D341Med (cell line): ENCODE data around the gene MT1X.
"Not testable (repeated sequence)": the region's sequence is repeated elsewhere in the genome, so short reads cannot be mapped to it uniquely, and the experiment has no call there.

Experiments used
- DNase-seq: peaks from one replicate; pipeline ENCODE4 v3.0.0; 2012; ENCODE audit warnings: low spot score

The MT1X gene

DNA sequence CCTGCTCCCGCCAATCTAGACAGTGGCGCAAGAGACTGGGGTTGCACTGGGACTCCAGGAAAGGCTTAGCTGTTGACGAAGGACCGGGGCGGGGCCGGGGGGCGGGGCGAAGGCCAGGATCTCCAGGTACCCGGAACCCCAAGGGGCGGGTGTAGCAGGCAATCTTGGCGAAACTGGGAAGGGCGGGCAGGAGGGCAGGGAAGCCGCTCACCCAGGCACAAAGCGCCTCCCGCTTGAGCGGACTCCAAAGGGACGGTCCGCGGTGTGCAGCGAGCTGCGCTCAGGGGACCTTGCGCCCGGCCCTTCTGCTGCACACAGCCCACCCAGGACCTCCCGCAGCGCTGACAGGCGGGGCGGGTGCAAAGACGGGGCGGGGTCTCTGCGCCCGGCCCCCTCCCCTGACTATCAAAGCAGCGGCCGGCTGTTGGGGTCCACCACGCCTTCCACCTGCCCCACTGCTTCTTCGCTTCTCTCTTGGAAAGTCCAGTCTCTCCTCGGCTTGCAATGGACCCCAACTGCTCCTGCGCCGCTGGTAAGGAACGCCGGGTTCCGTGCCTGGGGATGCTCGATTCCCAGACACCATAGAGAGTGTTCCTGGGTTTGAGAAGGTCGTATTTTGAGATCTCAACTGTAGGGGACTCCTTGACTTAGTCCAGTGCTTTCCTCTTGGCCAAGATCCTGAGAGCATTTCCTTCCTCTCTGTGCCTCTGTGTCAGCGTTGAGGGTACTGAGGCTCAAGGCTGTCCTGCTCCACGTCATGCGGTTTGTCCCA is 24.5 kb upstream of the MT1X start, which contains the start of gene MT1F:
Gene MT1F, plus strand, starts transcription at position 405 of the 772 bp plus-strand sequence. Its CDS starts 100 bp downstream, at position 505.
- peak; percentile 53 for DNase-seq

DNA sequence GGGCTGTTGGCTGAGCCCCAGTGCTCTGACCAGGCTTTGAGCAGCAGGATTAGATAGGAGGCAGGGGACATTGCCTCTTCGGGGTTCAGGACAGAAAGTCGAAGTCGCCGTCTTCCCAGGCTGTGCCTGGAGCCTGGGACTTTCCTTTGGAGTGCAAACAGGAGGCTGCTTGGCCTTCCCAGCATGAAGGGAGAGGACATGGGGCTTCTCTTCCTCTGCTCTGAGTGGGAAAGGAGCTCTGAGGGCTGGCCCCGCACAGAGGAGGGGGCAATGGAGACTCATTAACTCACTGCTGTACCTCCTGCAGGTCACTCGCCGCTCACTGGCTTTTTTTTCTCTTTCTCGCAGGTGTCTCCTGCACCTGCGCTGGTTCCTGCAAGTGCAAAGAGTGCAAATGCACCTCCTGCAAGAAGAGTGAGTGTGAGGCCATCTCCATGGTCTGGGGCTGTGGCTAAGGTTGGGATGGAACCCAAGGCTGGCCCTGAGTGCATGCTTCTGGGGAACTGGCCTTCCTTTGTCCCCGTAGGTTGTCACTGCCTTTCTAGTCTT is 23.9 kb upstream of the MT1X start:
- DNase-seq = no peak

DNA sequence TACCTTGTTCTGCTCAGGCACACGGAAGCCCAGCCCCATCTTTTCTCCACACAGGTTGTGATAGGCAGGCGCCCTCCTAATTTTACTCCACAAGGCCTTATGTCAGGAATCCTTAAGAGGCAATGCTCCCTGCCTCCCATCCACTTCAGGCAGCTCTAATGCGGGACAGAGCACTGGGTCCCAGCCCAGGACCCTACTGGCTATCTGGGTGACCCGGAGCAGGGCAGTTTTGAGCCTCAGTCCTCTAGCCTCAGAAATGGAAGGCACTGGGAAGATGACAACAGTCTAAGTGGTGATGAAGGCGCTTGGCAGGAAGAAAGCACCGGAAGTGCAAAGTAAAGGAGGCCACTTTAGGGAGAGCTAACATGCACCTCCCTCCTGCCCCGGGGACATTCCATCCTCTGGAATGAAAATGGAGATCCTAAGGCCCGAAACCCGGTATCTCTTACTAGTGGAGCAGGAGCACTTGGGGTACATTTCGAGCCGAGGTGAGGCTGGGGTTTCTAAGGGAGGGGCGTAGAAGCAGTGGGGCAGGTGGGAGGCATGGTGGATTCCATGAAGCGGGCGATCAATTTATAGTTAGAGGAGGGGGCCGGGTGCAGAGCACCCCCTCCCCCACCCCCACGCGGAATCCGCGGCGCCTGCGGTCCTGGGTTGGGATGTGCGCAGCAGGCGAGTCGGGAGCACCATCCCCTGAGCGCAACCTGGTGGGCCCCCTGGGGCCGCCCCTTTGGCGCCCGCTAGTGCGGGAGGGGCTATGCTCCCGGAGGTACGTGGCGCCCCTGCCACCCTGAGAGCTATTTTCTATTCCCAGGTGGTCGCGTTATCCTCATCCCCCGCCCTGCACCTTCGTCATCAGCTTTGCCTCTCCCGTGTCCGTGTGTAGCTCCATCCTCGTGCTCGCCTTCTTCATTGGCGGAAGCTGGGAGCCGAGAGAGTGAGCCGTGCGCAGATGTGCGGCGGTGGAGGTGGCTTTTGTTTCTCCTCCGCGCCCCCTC is 19.6 kb upstream of the MT1X start:
- no peak for DNase-seq

GRCh38 chr16:56664506-56664905 is 17.8 kb upstream of the MT1X start:
- no peak for DNase-seq

DNA sequence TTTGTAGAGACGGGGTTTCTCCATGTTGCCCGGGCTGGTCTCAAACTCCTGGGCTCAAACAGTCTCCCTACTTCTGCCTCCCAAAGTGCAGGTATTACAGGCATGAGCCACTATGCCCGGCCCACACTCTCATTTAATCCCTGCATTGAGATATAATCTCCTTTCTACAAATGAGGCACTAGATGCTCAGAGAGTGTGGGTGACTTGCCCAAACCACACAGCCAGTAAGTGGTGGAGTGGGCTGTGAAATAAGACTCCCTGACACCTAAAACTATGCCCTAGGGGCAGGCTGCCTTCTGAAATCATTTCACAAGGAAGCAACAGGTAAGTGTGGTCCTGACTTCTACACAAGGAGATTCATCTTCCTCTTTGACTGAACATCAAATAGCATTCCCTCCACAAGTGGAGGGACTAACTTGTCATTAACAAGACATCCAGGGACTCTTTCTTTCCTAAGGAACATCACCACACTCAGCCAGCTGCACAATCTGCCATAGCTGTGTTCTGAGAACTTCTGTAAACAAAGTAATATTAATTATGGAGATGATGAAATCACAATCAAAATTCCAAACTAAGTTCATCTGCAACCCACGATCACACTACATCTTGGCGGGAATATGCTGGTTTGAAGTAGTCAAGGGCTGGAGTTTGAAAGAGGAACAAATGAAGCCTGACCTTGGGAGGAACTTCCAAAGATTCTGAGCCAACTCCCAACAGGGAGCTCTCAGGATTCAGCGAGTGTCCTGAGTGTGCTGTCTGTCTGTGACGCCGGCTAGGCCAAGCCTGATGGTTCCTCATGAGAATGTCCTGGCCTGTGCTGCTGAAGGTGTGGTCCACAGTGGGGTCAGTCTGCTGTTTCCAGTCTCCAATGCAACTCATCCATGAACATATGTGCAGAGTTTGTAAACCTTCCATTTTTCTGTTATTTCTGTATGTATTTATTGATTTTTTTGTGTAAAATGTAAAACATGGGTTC is 16.7 kb upstream of the MT1X start:
- DNase-seq = not testable (repeated sequence)

GRCh38 chr16:56667581-56668571 is 14.4 kb upstream of the MT1X start, which contains the start of gene MT1G:
Gene MT1G (minus strand): TSS chr16:56668065. CDS start chr16:56667993, 72 bp downstream.
- DNase-seq = no peak

GRCh38 chr16:56669005-56669839 is 13.0 kb upstream of the MT1X start, which contains the start of gene MT1H:
Gene MT1H (plus strand): TSS chr16:56669814. CDS start chr16:56669885, 71 bp downstream.
- DNase-seq = no peak

DNA sequence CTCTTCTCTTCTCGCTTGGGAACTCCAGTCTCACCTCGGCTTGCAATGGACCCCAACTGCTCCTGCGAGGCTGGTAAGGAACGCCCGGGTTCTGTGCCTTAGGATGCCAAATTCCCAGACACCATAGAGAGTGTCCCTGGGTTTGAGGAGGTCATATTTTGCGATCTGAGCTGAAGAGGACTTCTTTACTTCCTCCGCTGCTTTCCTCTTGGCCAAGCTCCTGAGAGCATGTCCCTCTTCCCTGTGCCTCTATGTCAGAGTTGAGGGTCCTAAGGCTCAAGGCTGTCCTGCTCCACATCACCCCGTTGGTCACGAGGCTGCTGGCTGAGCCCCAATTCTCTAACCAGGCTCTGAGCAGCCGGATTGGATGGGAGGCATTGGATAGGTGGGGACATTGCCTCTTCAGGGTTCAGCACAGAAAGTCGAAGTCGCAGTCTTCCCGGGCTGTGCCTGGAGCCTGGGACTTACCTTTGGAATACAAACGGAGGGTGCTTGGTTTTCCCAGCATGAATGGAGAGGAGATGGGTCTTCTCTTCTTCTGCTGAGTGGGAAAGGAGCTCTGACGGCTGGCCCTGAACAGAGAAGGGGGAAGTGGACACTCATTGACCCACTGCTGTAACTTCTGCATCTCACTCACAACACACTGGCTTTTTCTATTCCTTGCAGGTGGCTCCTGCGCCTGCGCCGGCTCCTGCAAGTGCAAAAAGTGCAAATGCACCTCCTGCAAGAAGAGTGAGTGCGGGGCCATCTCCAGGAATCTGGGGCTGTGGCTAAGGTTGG is 12.2 kb upstream of the MT1X start:
- no peak for DNase-seq

DNA sequence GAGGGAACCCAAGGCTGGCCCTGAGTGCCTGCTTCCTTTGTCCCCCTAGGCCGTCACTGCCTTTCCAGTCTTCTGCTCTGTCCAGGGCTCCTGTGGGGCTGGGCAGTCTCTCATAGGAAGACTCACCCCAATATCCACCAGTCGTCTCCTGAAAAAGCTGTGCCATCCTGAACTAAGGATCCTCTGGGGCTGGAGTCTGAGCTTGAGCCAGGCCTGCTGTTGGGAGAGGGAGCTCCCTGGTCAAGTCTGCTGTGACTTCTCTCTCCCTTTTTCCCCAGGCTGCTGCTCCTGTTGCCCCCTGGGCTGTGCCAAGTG is 11.7 kb upstream of the MT1X start:
- no peak for DNase-seq

- DNase-seq = not testable (repeated sequence)
These were observed 10.6 kb upstream of the MT1X start for GRCh38 chr16:56671691-56672090.

DNA sequence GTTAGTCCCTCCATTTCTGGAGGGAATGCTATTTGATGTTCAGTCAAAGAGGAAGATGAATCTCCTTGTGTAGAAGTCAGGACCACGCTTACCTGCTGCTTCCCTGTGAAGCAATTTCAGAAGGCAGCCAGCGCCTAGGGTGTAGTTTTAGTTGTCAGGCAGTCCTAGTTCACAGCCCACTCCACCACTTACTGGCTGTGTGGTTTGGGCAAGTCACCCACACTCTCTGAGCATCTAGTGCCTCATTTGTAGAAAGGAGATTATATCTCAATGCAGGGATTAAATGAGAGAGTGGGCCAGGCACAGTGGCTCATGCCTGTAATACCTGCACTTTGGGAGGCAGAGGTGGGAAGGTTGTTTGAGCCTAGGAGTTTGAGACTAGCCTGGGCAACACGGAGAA is 10.1 kb upstream of the MT1X start:
- not testable (repeated sequence) for DNase-seq

DNA sequence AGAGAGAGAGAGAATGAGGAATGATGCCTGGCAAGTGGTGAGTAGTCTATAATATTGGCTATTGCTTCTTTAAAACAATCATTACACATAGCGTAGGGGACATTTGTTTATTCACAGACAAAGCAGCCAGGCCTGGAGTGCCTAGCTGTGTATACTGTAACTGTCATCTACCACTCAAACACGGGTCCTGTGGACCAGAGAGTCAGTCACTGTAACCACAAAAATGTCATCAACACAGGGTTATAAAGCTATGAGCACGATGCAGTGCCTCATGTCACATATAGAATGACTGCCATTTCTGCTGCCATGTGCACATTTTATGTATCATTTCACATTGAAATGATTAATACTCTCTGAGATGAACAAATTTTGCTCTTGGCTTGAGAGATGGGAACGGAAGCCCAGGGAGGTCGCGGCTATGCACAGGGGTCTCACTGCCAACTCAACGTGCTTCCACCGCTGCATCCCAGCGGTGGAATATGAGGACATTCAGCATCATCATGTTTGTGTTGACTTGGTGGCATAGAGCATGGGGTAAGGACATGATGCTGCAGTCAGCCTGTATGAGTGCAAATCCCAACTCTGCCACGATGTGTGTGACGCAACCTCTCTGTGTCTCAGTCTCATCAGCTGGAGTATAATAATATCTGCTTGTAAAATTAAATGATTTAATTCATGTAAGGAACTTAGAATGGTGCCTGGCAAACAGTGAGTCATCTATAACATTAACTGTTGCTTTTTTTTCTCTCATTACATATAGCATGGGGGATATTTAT is 9.3 kb upstream of the MT1X start:
- no peak for DNase-seq

- no peak for DNase-seq
These were observed 8.3 kb upstream of the MT1X start for GRCh38 chr16:56673921-56674320.

- not testable (repeated sequence) for DNase-seq
These were observed 7.7 kb upstream of the MT1X start for GRCh38 chr16:56674570-56674969.

DNA sequence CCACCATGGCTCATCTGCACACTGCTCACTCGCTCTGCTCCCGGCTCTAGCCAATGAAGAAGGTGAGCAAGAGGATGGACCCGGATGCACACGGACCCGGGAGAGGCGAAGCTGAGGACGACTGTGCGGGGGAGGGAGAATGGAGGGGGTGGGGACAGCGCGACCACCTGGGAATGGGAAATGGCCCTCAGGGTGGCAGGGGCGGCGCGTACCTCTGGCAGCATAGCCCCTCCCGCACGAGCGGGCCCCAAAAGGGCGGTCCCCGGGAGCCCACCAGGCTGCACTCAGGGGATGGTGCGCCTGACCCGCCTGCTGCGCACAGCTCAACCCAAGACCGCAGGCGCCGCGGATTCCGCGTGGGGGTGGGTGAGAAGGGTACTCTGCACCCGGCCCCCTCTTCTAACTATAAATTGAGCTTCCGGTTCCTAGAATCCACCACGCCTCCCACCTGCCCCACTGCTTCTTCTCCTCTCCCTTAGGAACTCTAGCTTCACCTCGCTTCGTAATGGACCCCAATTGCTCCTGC is 6.5 kb upstream of the MT1X start:
- DNase-seq = no peak

DNA sequence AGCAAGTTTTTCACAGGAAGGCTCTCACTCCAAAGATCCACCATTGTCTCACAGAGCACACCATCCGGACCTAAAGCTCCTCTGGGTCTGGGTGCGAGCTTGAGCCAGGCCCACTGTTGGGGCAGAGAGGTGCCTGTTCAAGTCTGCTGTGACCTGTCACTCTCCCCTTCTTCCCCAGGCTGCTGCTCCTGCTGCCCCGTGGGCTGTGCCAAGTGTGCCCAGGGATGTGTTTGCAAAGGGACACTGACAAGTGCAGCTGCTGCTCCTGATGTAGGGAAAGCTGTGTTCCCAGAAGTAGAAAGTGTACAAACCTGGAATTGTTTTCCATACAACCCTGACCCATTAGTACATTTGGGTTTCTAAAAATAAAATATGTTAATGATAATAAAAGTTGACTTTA is 4.8 kb upstream of the MT1X start:
- no peak for DNase-seq

DNA sequence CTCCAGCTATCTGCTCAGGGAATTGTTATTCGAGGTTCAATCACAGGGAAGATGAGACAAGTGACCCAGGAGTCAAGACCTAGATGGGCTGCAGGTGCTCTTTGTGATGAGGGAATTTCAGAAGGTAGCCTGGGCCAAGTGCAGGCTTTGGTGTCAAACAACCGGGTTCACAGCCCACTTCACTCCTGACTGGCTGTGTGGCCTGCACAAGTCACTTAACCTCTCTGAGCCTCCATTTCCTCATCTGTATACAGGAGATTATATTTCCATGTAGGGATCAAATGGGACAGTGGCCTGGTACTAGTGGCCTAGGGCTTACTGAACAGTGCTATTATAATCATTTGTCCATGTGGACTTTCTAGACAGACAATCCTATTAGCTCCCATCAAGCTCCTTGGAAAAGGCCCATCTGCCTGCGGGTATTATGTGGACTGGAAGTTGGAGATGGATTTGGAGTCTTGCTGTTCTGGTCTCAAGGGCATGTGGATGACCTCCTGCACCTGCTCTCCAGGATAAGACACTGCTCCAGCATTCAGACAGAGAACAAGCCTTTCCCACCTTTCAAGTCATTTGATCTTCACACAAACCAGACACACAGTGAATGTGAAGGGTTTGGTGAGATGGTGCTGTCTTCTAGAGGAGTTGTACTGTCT is 3.1 kb upstream of the MT1X start:
- DNase-seq = no peak
